ENCODE data around the gene PTGER3. TPM values are rescaled to one million over a fixed set of nuclear protein-coding genes. Genes with fewer than 3 reads are reported as not detected.

PTGER3 gene
- total RNA-seq, 6 donors from 2014 or later, result 0.44 to 4.9 (median 1.4) TPM; not detected in 1

GRCh38 chr1:71026093-71026492, 21.5 kb downstream of the PTGER3 start:
- no peak overlapping the region for H3K4me3 ChIP-seq
- no peak for DNase-seq
- WGBS, 2 donors, result 64 to 70% methylated on average over 4 of the region's 4 CpGs

GRCh38 chr1:71023515-71023914, 24.1 kb downstream of the PTGER3 start:
- WGBS, 2 donors, result 76 to 84% methylated on average over 4 of the region's 4 CpGs
- Histone ChIP-seq H3K4me3 (no peak overlapping the region), H3K27ac (no peak overlapping the region)

More at GRCh38 chr1:71026093-71026492, 21.5 kb downstream of the PTGER3 start:
- H3K9me3 ChIP-seq, result no peaks in the 10 kb centered on the region
- H3K27ac ChIP-seq, result no peak overlapping the region
- TF ChIP-seq EP300 (IDR thresholded peaks at IDR 0.05) (no peak), POLR2A (IDR thresholded peaks at IDR 0.05) (no peak), CTCF (IDR thresholded peaks at IDR 0.05) (no peak), POLR2AphosphoS5 (IDR thresholded peaks at IDR 0.05) (no peak)
- H3K4me1 ChIP-seq, result no peaks in the 10 kb centered on the region
- no peak for ATAC-seq (ENCODE audit: low FRiP score in 2 of 2)
- H3K27me3 ChIP-seq, result no peaks in the 10 kb centered on the region
- H3K36me3 ChIP-seq, result no peaks in the 10 kb centered on the region

GRCh38 chr1:71019233-71019969, 28.2 kb downstream of the PTGER3 start:
- Histone ChIP-seq H3K27me3 (no peaks in the 10 kb centered on the region), H3K9me3 (no peaks in the 10 kb centered on the region), H3K27ac (no peak overlapping the region), H3K4me1 (no peaks in the 10 kb centered on the region), H3K4me3 (no peak overlapping the region), H3K36me3 (no peaks in the 10 kb centered on the region)
- 54 to 72% methylated on average over 7 of the region's 7 CpGs for WGBS, 2 donors
- DNase-seq, result no peak
- ATAC-seq (ENCODE audit: low FRiP score in 2 of 2), result no peak
- TF ChIP-seq POLR2A (IDR thresholded peaks at IDR 0.05) (no peak), CTCF (IDR thresholded peaks at IDR 0.05) (no peak), EP300 (IDR thresholded peaks at IDR 0.05) (no peak), POLR2AphosphoS5 (IDR thresholded peaks at IDR 0.05) (no peak)

More at GRCh38 chr1:71023515-71023914, 24.1 kb downstream of the PTGER3 start:
- H3K9me3 ChIP-seq, result no peaks in the 10 kb centered on the region
- H3K4me1 ChIP-seq, result no peaks in the 10 kb centered on the region
- TF ChIP-seq POLR2AphosphoS5 (IDR thresholded peaks at IDR 0.05) (no peak), EP300 (IDR thresholded peaks at IDR 0.05) (no peak), CTCF (IDR thresholded peaks at IDR 0.05) (no peak), POLR2A (IDR thresholded peaks at IDR 0.05) (no peak)
- no peaks in the 10 kb centered on the region for H3K36me3 ChIP-seq
- H3K27me3 ChIP-seq, result no peaks in the 10 kb centered on the region
- no peak for DNase-seq
- ATAC-seq (ENCODE audit: low FRiP score in 2 of 2), result no peak

GRCh38 chr1:71018791-71019190, 28.8 kb downstream of the PTGER3 start:
- TF ChIP-seq CTCF (IDR thresholded peaks at IDR 0.05) (no peak), EP300 (IDR thresholded peaks at IDR 0.05) (no peak)
- no peaks in the 10 kb centered on the region for H3K4me1 ChIP-seq
- no peaks in the 10 kb centered on the region for H3K36me3 ChIP-seq
- DNase-seq, result no peak
- H3K27me3 ChIP-seq, result no peaks in the 10 kb centered on the region
- H3K9me3 ChIP-seq, result no peaks in the 10 kb centered on the region
- H3K27ac ChIP-seq, result no peak overlapping the region
- no peak for ATAC-seq (ENCODE audit: low FRiP score in 2 of 2)
- no peak overlapping the region for H3K4me3 ChIP-seq

GRCh38 chr1:71015745-71016144, 31.9 kb downstream of the PTGER3 start:
- WGBS, 2 donors, result 79 to 82% methylated on average over 5 of the region's 5 CpGs
- H3K36me3 ChIP-seq, result no peaks in the 10 kb centered on the region
- TF ChIP-seq CTCF (IDR thresholded peaks at IDR 0.05) (no peak), POLR2A (IDR thresholded peaks at IDR 0.05) (no peak), POLR2AphosphoS5 (IDR thresholded peaks at IDR 0.05) (no peak), EP300 (IDR thresholded peaks at IDR 0.05) (no peak)
- no peak overlapping the region for H3K27ac ChIP-seq
- no peaks in the 10 kb centered on the region for H3K27me3 ChIP-seq
- no peak overlapping the region for H3K4me3 ChIP-seq
- H3K9me3 ChIP-seq, result no peaks in the 10 kb centered on the region
- no peaks in the 10 kb centered on the region for H3K4me1 ChIP-seq
- ATAC-seq (ENCODE audit: low FRiP score in 2 of 2), result no peak
- no peak for DNase-seq

Data from upper lobe of left lung (tissue), 6 donors.